ENCODE measurements around the gene ETV2.
"Not testable (repeated sequence)": the region's sequence is repeated elsewhere in the genome, so short reads cannot be mapped to it uniquely, and the experiment has no call there.

Gene ETV2

GRCh38 chr19:35641515-35642151 is at the start of gene ETV2:
TSS of gene ETV2 (plus strand) at chr19:35641745. CDS start at chr19:35642461, 716 bp downstream.
- DNase-seq (ENCODE audit: low read depth in 1 of 2, low spot score in 1 of 2), result no peak

- DNase-seq (ENCODE audit: low read depth in 1 of 2, low spot score in 1 of 2), result no peak
These were observed 49.3 kb upstream of the ETV2 start for GRCh38 chr19:35592226-35592625.

GRCh38 chr19:35595026-35595425 is 46.5 kb upstream of the ETV2 start:
- DNase-seq (ENCODE audit: low read depth in 1 of 2, low spot score in 1 of 2), result not testable (repeated sequence)

- DNase-seq (ENCODE audit: low read depth in 1 of 2, low spot score in 1 of 2), result no peak
These were observed 45.6 kb upstream of the ETV2 start for GRCh38 chr19:35595928-35596327.

GRCh38 chr19:35596366-35596999 is 45.1 kb upstream of the ETV2 start:
- no peak for DNase-seq (ENCODE audit: low read depth in 1 of 2, low spot score in 1 of 2)

- no peak for DNase-seq (ENCODE audit: low read depth in 1 of 2, low spot score in 1 of 2)
These were observed 39.6 kb upstream of the ETV2 start for GRCh38 chr19:35601971-35602370.

- DNase-seq (ENCODE audit: low read depth in 1 of 2, low spot score in 1 of 2), result not testable (repeated sequence)
These were observed 37.1 kb upstream of the ETV2 start for GRCh38 chr19:35604436-35604835.

- DNase-seq (ENCODE audit: low read depth in 1 of 2, low spot score in 1 of 2), result not testable (repeated sequence)
These were observed 34.4 kb upstream of the ETV2 start for GRCh38 chr19:35607170-35607569.

GRCh38 chr19:35607661-35608060 is 33.9 kb upstream of the ETV2 start:
- DNase-seq (ENCODE audit: low read depth in 1 of 2, low spot score in 1 of 2), result no peak

GRCh38 chr19:35608251-35608650 is 33.3 kb upstream of the ETV2 start:
- no peak for DNase-seq (ENCODE audit: low read depth in 1 of 2, low spot score in 1 of 2)

- DNase-seq (ENCODE audit: low read depth in 1 of 2, low spot score in 1 of 2), result no peak
These were observed 31.6 kb upstream of the ETV2 start for GRCh38 chr19:35609851-35610353.

- no peak for DNase-seq (ENCODE audit: low read depth in 1 of 2, low spot score in 1 of 2)
These were observed 29.4 kb upstream of the ETV2 start for GRCh38 chr19:35612224-35612558.

GRCh38 chr19:35612559-35613321 is 28.8 kb upstream of the ETV2 start, which contains the start of gene HAUS5:
TSS of gene HAUS5 (plus strand) at chr19:35612735. CDS start at chr19:35612795, 60 bp downstream.
- peak; percentile 91 to 97 for DNase-seq (ENCODE audit: low read depth in 1 of 2, low spot score in 1 of 2)

GRCh38 chr19:35613574-35613973 is 28.0 kb upstream of the ETV2 start:
- no peak for DNase-seq (ENCODE audit: low read depth in 1 of 2, low spot score in 1 of 2)

GRCh38 chr19:35615036-35615435 is 26.5 kb upstream of the ETV2 start:
- no peak for DNase-seq (ENCODE audit: low read depth in 1 of 2, low spot score in 1 of 2)

GRCh38 chr19:35618857-35619256 is 22.7 kb upstream of the ETV2 start:
- DNase-seq (ENCODE audit: low read depth in 1 of 2, low spot score in 1 of 2), result no peak

GRCh38 chr19:35619290-35619923 is 22.1 kb upstream of the ETV2 start:
- DNase-seq (ENCODE audit: low read depth in 1 of 2, low spot score in 1 of 2), result no peak

GRCh38 chr19:35620001-35620400 is 21.5 kb upstream of the ETV2 start:
- no peak for DNase-seq (ENCODE audit: low read depth in 1 of 2, low spot score in 1 of 2)

- no peak for DNase-seq (ENCODE audit: low read depth in 1 of 2, low spot score in 1 of 2)
These were observed 19.8 kb upstream of the ETV2 start for GRCh38 chr19:35621708-35622107.

- no peak for DNase-seq (ENCODE audit: low read depth in 1 of 2, low spot score in 1 of 2)
These were observed 18.8 kb upstream of the ETV2 start for GRCh38 chr19:35622750-35623149.

GRCh38 chr19:35623327-35624010 is 18.1 kb upstream of the ETV2 start:
- DNase-seq (ENCODE audit: low read depth in 1 of 2, low spot score in 1 of 2), result no peak

Data from stimulated activated CD4-positive, alpha-beta T cell treated with anti-CD3 and anti-CD28 coated beads, Interleukin-15, amount 100 ng/mL, for 1 hour (primary cell).